Tibial nerve (tissue), 4 donors: ENCODE results near the gene WDR31. TPM values are rescaled to one million over a fixed set of nuclear protein-coding genes. Genes with fewer than 3 reads are reported as not detected.
A peak's percentile ranks its signal among the peaks of the same experiment; 100 is the strongest.

Experiments
- DNase-seq, 2 donors: peaks; one replicate each; pipeline ENCODE4 v3.0.0-alpha.2; 2019; ENCODE audit warnings: low spot score in 2 of 2
- H3K27ac ChIP-seq, 4 donors: fragments of 200-600 bp; sonication (generic) in 3 of 4; one replicate each; pipeline ENCODE4 v1.5.1; 2017 to 2019; ENCODE audit warnings: mild to moderate bottlenecking in 1 of 4
- H3K27me3 ChIP-seq, 2 donors: fragments of 200-600 bp; sonication (generic) in 1 of 2; one replicate each; pipeline versions ENCODE4 v1.5.1 to v1.6.0; 2017 to 2019
- H3K36me3 ChIP-seq, 3 donors: fragments of 200-600 bp; sonication (generic); one replicate each; pipeline ENCODE4 v1.5.1; 2018 to 2019
- H3K4me1 ChIP-seq, 4 donors: fragments of 200-600 bp; sonication (generic) in 3 of 4; one replicate each; pipeline ENCODE4 v1.5.1; 2017 to 2019
- H3K4me3 ChIP-seq, 4 donors: fragments of 200-600 bp; sonication (generic) in 3 of 4; one replicate each; pipeline ENCODE4 v1.5.1; 2017 to 2019; ENCODE audit warnings: mild to moderate bottlenecking in 1 of 4, moderate library complexity in 1 of 4
- H3K9me3 ChIP-seq, 4 donors: fragments of 200-600 bp; sonication (generic) in 3 of 4; one replicate each; pipeline ENCODE4 v1.5.1; 2017 to 2019
- CTCF ChIP-seq, 5 experiments: fragments of 200-600 bp in 3 of 5; fragments of 450-650 bp in 2 of 5; sonication (generic) in 3 of 5; IDR thresholded peaks; one replicate each; pipeline ENCODE4 v1.5.1; 2016 to 2019; ENCODE audit warnings: antibody characterized with exemption in 5 of 5, mild to moderate bottlenecking in 3 of 5, moderate library complexity in 2 of 5
- EP300 ChIP-seq, 2 donors: sonication (generic); formaldehyde crosslinking; IDR thresholded peaks; one replicate each; pipeline ENCODE4 v1.6.1; 2017; ENCODE audit warnings: antibody characterized with exemption in 2 of 2, mild to moderate bottlenecking in 1 of 2
- POLR2A ChIP-seq, 2 donors: fragments of 450-650 bp; IDR thresholded peaks; one replicate each; pipeline ENCODE4 v1.6.1; 2017; ENCODE audit warnings: antibody characterized with exemption in 2 of 2, mild to moderate bottlenecking in 2 of 2, moderate library complexity in 2 of 2
- WGBS, 2 donors: methylation state at CpG; one replicate each; pipeline ENCODE4 v1.1.5; 2018; 5-methylcytosine and 5-hydroxymethylcytosine counted together
- total RNA-seq, 4 donors: library from RNA; depleted of rRNA; stranded (reverse); fragments of >200 nt; gene quantifications; one replicate each; pipeline ENCODE4 v1.1.0, GENCODE V29; 2016

WDR31 gene
- total RNA-seq, 4 donors from 2014 or later: 0.60 to 2.8 (median 1.4) TPM

GRCh38 chr9:113349445-113350094 is 9.5 kb upstream of the WDR31 start, which contains the start of gene BSPRY:
Gene BSPRY, plus strand, starts transcription at chr9:113349541. Its CDS starts 39 bp downstream, at chr9:113349580.
- H3K9me3 ChIP-seq: no peaks in the 10 kb centered on the region
- peak within 1 kb of the TSS in 1 of 4 donors; percentile 55 for H3K27ac ChIP-seq
- peak within 1 kb of the TSS; percentile 20 to 55 (median 33) for H3K4me3 ChIP-seq
- no peak for TF ChIP-seq POLR2A (IDR thresholded peaks at IDR 0.05)
- no peak for TF ChIP-seq CTCF (IDR thresholded peaks at IDR 0.05)
- WGBS, 2 donors: 3 to 4% methylated on average over 43 to 49 of the region's 71 CpGs
- no peaks in the 10 kb centered on the region for H3K36me3 ChIP-seq
- H3K27me3 ChIP-seq: peaks cover 0 to 34% of the 10 kb centered on the region in 2 donors
- H3K4me1 ChIP-seq: peaks cover 0 to 22% (median 12%) of the 10 kb centered on the region in 4 donors
- DNase-seq: no peak

GRCh38 chr9:113349066-113349444 is 9.0 kb upstream of the WDR31 start:
- Histone ChIP-seq H3K27ac (no peak overlapping the region), H3K4me3 (peak overlapping the region in 3 of 4 donors; percentile 21 to 55 (median 45))
- 27 to 35% methylated on average over 13 of the region's 13 CpGs for WGBS, 2 donors

GRCh38 chr9:113348437-113348836 is 8.4 kb upstream of the WDR31 start:
- peaks cover 0 to 25% (median 14%) of the 10 kb centered on the region in 4 donors for H3K4me1 ChIP-seq
- no peak for DNase-seq
- H3K27me3 ChIP-seq: peaks cover 0 to 34% of the 10 kb centered on the region in 2 donors
- 81 to 85% methylated on average over 3 of the region's 3 CpGs for WGBS, 2 donors
- H3K9me3 ChIP-seq: no peaks in the 10 kb centered on the region
- no peak overlapping the region for H3K27ac ChIP-seq
- no peaks in the 10 kb centered on the region for H3K36me3 ChIP-seq
- no peak overlapping the region for H3K4me3 ChIP-seq
- TF ChIP-seq EP300 (IDR thresholded peaks at IDR 0.05): no peak
- TF ChIP-seq POLR2A (IDR thresholded peaks at IDR 0.05): no peak
- TF ChIP-seq CTCF (IDR thresholded peaks at IDR 0.05): no peak

More at GRCh38 chr9:113349066-113349444, 9.0 kb upstream of the WDR31 start:
- TF ChIP-seq EP300 (IDR thresholded peaks at IDR 0.05) (no peak), POLR2A (IDR thresholded peaks at IDR 0.05) (no peak), CTCF (IDR thresholded peaks at IDR 0.05) (no peak)
- Histone ChIP-seq H3K27me3 (peaks cover 0 to 34% of the 10 kb centered on the region in 2 donors), H3K36me3 (no peaks in the 10 kb centered on the region), H3K9me3 (no peaks in the 10 kb centered on the region), H3K4me1 (peaks cover 0 to 22% (median 13%) of the 10 kb centered on the region in 4 donors)
- no peak for DNase-seq

- DNase-seq: no peak
- Histone ChIP-seq H3K4me1 (peaks cover 0 to 31% (median 14%) of the 10 kb centered on the region in 4 donors), H3K36me3 (no peaks in the 10 kb centered on the region), H3K4me3 (no peak overlapping the region), H3K27me3 (peaks cover 0 to 11% of the 10 kb centered on the region in 2 donors), H3K9me3 (no peaks in the 10 kb centered on the region), H3K27ac (peak overlapping the region in 2 of 4 donors; percentile 4 to 86)
- WGBS, 2 donors: 30 to 35% methylated on average over 1 of the region's 1 CpG
- no peak for TF ChIP-seq EP300 (IDR thresholded peaks at IDR 0.05)
- TF ChIP-seq CTCF (IDR thresholded peaks at IDR 0.05): no peak
- TF ChIP-seq POLR2A (IDR thresholded peaks at IDR 0.05): no peak
Measured at GRCh38 chr9:113345671-113346070, 5.6 kb upstream of the WDR31 start.

GRCh38 chr9:113345190-113345589 is 5.1 kb upstream of the WDR31 start:
- 25% methylated on average over 2 of the region's 2 CpGs for WGBS, 2 donors
- H3K4me1 ChIP-seq: peaks cover 0 to 28% (median 12%) of the 10 kb centered on the region in 4 donors
- peaks cover 0 to 6% of the 10 kb centered on the region in 2 donors for H3K27me3 ChIP-seq
- H3K27ac ChIP-seq: peak overlapping the region in 2 of 4 donors; percentile 4 to 86
- no peak for DNase-seq
- H3K9me3 ChIP-seq: no peaks in the 10 kb centered on the region
- no peak for TF ChIP-seq CTCF (IDR thresholded peaks at IDR 0.05)
- no peak for TF ChIP-seq EP300 (IDR thresholded peaks at IDR 0.05)
- TF ChIP-seq POLR2A (IDR thresholded peaks at IDR 0.05): no peak
- H3K4me3 ChIP-seq: no peak overlapping the region
- no peaks in the 10 kb centered on the region for H3K36me3 ChIP-seq
